ENCODE data around the gene C2CD4C. TPM values are rescaled to one million over a fixed set of nuclear protein-coding genes. Genes with fewer than 3 reads are reported as not detected.

The C2CD4C gene
- total RNA-seq, 3 donors from 2014 or later = 0.29 to 2.6 (median 0.80) TPM

GRCh38 chr19:419721-420515 lies 11.0 kb upstream of the C2CD4C start:
- H3K9me3 ChIP-seq = no peaks in the 10 kb centered on the region
- no peaks in the 10 kb centered on the region for H3K4me1 ChIP-seq
- no peaks in the 10 kb centered on the region for H3K36me3 ChIP-seq
- no peaks in the 10 kb centered on the region for H3K27me3 ChIP-seq
- intact Hi-C loops (cut with DNase I; ENCODE audit: low total_unique reads) = no loop called here
- DNase-seq (ENCODE audit: low spot score in 2 of 2) = no peak
- peak overlapping the region in 1 of 2 donors; percentile 66 for H3K27ac ChIP-seq
- TF ChIP-seq CTCF (IDR thresholded peaks at IDR 0.05) (no peak), POLR2A (IDR thresholded peaks at IDR 0.05) (no peak), POLR2AphosphoS5 (IDR thresholded peaks at IDR 0.05) (no peak)
- peak overlapping the region in 1 of 3 donors; percentile 19 for H3K4me3 ChIP-seq

- Histone ChIP-seq H3K4me3 (no peak overlapping the region), H3K4me1 (no peaks in the 10 kb centered on the region), H3K9me3 (no peaks in the 10 kb centered on the region), H3K36me3 (no peaks in the 10 kb centered on the region), H3K27me3 (no peaks in the 10 kb centered on the region), H3K27ac (peak overlapping the region in 1 of 2 donors; percentile 19)
- intact Hi-C loops (cut with DNase I; ENCODE audit: low total_unique reads) = no loop called here
- peak in 1 of 3 donors; percentile 29 for TF ChIP-seq POLR2AphosphoS5 (IDR thresholded peaks at IDR 0.05)
- no peak for TF ChIP-seq POLR2A (IDR thresholded peaks at IDR 0.05)
- no peak for TF ChIP-seq CTCF (IDR thresholded peaks at IDR 0.05)
- DNase-seq (ENCODE audit: low spot score in 2 of 2) = no peak
These were observed 10.1 kb upstream of the C2CD4C start for GRCh38 chr19:418761-419671.

- Histone ChIP-seq H3K4me3 (no peak overlapping the region), H3K27ac (no peak overlapping the region), H3K36me3 (no peaks in the 10 kb centered on the region), H3K27me3 (peaks cover 0 to 14% of the 10 kb centered on the region in 2 donors), H3K4me1 (no peaks in the 10 kb centered on the region), H3K9me3 (no peaks in the 10 kb centered on the region)
- TF ChIP-seq POLR2AphosphoS5 (IDR thresholded peaks at IDR 0.05) (no peak), CTCF (IDR thresholded peaks at IDR 0.05) (no peak), POLR2A (IDR thresholded peaks at IDR 0.05) (no peak)
- no peak for DNase-seq (ENCODE audit: low spot score in 2 of 2)
- intact Hi-C loops (cut with DNase I; ENCODE audit: low total_unique reads) = no loop called here
These were observed 7.5 kb upstream of the C2CD4C start for GRCh38 chr19:416416-416815.

GRCh38 chr19:415292-415691 lies 6.3 kb upstream of the C2CD4C start:
- intact Hi-C loops (cut with DNase I; ENCODE audit: low total_unique reads) = no loop called here
- no peaks in the 10 kb centered on the region for H3K9me3 ChIP-seq
- H3K4me1 ChIP-seq = no peaks in the 10 kb centered on the region
- no peak overlapping the region for H3K27ac ChIP-seq
- H3K27me3 ChIP-seq = peaks cover 0 to 18% of the 10 kb centered on the region in 2 donors
- no peak for DNase-seq (ENCODE audit: low spot score in 2 of 2)
- H3K36me3 ChIP-seq = no peaks in the 10 kb centered on the region
- TF ChIP-seq POLR2AphosphoS5 (IDR thresholded peaks at IDR 0.05) = no peak
- no peak for TF ChIP-seq POLR2A (IDR thresholded peaks at IDR 0.05)
- H3K4me3 ChIP-seq = no peak overlapping the region

GRCh38 chr19:413756-414420 lies 4.9 kb upstream of the C2CD4C start:
- no peaks in the 10 kb centered on the region for H3K4me1 ChIP-seq
- H3K4me3 ChIP-seq = no peak overlapping the region
- intact Hi-C loops (cut with DNase I; ENCODE audit: low total_unique reads) = no loop called here
- peaks cover 0 to 32% of the 10 kb centered on the region in 2 donors for H3K27me3 ChIP-seq
- DNase-seq (ENCODE audit: low spot score in 2 of 2) = no peak
- TF ChIP-seq POLR2A (IDR thresholded peaks at IDR 0.05) (no peak), POLR2AphosphoS5 (IDR thresholded peaks at IDR 0.05) (no peak)
- H3K27ac ChIP-seq = no peak overlapping the region
- H3K9me3 ChIP-seq = no peaks in the 10 kb centered on the region
- no peaks in the 10 kb centered on the region for H3K36me3 ChIP-seq
